Esophagus muscularis mucosa (tissue), 4 donors: Measurements from ENCODE around the gene UTP11. TPM values are rescaled to one million over a fixed set of nuclear protein-coding genes. Genes with fewer than 3 reads are reported as not detected.

ENCODE experiments used
- DNase-seq: peaks from one replicate; pipeline ENCODE4 v3.0.0-alpha.2; 2017; ENCODE audit errors: extremely low spot score
- H3K27ac ChIP-seq, 4 donors: fragments of 200-600 bp; sonication (generic); replicated peaks in 1 of 4; 1 replicate in 3 of 4; 2 replicates in 1 of 4; pipeline ENCODE4 v1.5.1; 2016 to 2019; ENCODE audit warnings: mild to moderate bottlenecking in 1 of 4
- H3K27me3 ChIP-seq, 4 donors: fragments of 200-600 bp; sonication (generic); one replicate each; pipeline versions ENCODE4 v1.5.1 to v1.6.0; 2016 to 2019
- H3K36me3 ChIP-seq, 4 donors: fragments of 200-600 bp; sonication (generic); one replicate each; pipeline ENCODE4 v1.5.1; 2016 to 2019
- H3K4me1 ChIP-seq, 4 donors: fragments of 200-600 bp; sonication (generic); one replicate each; pipeline ENCODE4 v1.5.1; 2016 to 2019
- H3K4me3 ChIP-seq, 4 donors: fragments of 200-600 bp; sonication (generic); 1 replicate in 2 of 4; 2 replicates in 2 of 4; pipeline ENCODE4 v1.5.1; 2016 to 2019; ENCODE audit warnings: mild to moderate bottlenecking in 4 of 4, moderate library complexity in 1 of 4
- H3K9me3 ChIP-seq, 4 donors: fragments of 200-600 bp; sonication (generic); 1 replicate in 3 of 4; 2 replicates in 1 of 4; pipeline ENCODE4 v1.5.1; 2016 to 2019
- EP300 ChIP-seq: sonication (generic); formaldehyde crosslinking; IDR thresholded peaks from one replicate; pipeline ENCODE4 v1.6.1; 2017; ENCODE audit warnings: antibody characterized with exemption
- POLR2A ChIP-seq: fragments of 450-650 bp; IDR thresholded peaks from one replicate; pipeline ENCODE4 v1.6.1; 2017; ENCODE audit warnings: antibody characterized with exemption, moderate library complexity, mild to moderate bottlenecking, low read depth
- POLR2AphosphoS5 ChIP-seq, 2 donors: sonication (generic); formaldehyde crosslinking; IDR thresholded peaks; one replicate each; pipeline ENCODE4 v1.6.1; 2017; ENCODE audit warnings: antibody characterized with exemption in 2 of 2
- WGBS: methylation state at CpG from one replicate; pipeline ENCODE4 v1.1.5; 2018; 5-methylcytosine and 5-hydroxymethylcytosine counted together
- intact Hi-C: fragments of 100-400 bp; cut with DNase I; formaldehyde crosslinking; loops from one replicate; pipeline ENCODE4 v1.15.1; 2023
- total RNA-seq, 4 donors: library from RNA; depleted of rRNA; stranded (reverse); fragments of >200 nt; gene quantifications; one replicate each; pipeline versions ENCODE4 v1.1.0 to v1.2.1, GENCODE V29; 2016
- TF ChIP-seq, protein P1 (sequence below), 3 experiments: fragments of 200-600 bp in 2 of 3; fragments of 450-650 bp in 1 of 3; sonication (generic) in 2 of 3; IDR thresholded peaks; one replicate each; pipeline ENCODE4 v1.5.1; 2017 to 2019; ENCODE audit warnings: antibody characterized with exemption in 3 of 3, mild to moderate bottlenecking in 2 of 3, moderate library complexity in 1 of 3

The UTP11 gene
- total RNA-seq, 4 donors from 2014 or later: 39.7 to 55.8 (median 42.4) TPM

DNA sequence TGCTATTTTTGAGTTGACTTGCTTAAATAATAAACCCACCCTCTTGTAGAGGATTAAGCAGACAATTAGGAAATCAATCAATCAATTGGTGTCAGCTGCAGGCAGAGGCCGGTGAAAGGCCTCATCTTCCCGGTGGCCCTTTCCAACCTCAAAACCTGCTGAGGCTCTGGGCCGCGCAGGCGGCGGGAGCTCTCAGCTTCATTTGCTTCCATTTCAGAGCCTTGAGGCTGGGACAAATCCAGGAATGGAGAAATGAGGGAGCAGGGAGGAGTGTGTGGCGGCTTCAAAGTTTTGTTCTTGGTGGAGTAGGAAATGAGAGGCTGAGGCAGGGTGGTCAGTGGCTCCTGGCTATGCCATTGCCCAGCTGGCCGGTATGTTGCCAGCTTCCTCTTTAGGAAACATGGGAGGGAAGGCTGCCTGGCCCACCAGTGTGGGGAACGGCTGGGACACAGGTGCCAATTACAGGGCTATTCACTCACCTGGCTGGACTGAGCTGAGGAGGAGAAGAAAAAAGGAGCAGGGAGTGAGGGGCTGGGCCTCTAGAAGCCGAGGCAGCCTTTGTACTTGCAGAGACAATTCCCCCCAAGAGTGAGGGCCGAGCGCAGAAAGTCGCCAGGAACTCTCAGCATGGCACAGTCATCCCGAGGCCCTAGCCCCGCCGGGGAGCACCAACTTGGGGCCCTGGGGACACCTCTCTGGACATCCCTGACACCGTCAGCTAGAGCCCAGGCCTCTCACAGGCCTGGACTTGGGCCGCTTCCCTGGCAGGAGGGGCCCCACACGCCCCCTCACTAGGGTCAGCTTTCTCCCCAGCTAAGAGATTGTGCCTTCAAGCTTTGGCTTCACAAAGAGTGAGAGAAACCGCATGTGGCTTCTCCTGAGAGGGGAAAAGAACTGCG, 29.7 kb downstream of the UTP11 start:
- Histone ChIP-seq H3K4me1 (peaks cover 20 to 29% (median 25%) of the 10 kb centered on the region in 4 donors), H3K27me3 (peaks cover 5 to 84% (median 46%) of the 10 kb centered on the region in 4 donors), H3K36me3 (no peaks in the 10 kb centered on the region), H3K4me3 (no peak overlapping the region), H3K9me3 (no peaks in the 10 kb centered on the region), H3K27ac (no peak overlapping the region)
- 88% methylated on average over 18 of the region's 21 CpGs for WGBS
- TF ChIP-seq EP300: no peak
- no peak for TF ChIP-seq POLR2AphosphoS5 (IDR thresholded peaks at IDR 0.05)
- no peak for TF ChIP-seq POLR2A
- TF ChIP-seq, protein P1, sequence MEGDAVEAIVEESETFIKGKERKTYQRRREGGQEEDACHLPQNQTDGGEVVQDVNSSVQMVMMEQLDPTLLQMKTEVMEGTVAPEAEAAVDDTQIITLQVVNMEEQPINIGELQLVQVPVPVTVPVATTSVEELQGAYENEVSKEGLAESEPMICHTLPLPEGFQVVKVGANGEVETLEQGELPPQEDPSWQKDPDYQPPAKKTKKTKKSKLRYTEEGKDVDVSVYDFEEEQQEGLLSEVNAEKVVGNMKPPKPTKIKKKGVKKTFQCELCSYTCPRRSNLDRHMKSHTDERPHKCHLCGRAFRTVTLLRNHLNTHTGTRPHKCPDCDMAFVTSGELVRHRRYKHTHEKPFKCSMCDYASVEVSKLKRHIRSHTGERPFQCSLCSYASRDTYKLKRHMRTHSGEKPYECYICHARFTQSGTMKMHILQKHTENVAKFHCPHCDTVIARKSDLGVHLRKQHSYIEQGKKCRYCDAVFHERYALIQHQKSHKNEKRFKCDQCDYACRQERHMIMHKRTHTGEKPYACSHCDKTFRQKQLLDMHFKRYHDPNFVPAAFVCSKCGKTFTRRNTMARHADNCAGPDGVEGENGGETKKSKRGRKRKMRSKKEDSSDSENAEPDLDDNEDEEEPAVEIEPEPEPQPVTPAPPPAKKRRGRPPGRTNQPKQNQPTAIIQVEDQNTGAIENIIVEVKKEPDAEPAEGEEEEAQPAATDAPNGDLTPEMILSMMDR (IDR thresholded peaks at IDR 0.05): no peak
- intact Hi-C loops: no loop called here
- DNase-seq: no peak

DNA sequence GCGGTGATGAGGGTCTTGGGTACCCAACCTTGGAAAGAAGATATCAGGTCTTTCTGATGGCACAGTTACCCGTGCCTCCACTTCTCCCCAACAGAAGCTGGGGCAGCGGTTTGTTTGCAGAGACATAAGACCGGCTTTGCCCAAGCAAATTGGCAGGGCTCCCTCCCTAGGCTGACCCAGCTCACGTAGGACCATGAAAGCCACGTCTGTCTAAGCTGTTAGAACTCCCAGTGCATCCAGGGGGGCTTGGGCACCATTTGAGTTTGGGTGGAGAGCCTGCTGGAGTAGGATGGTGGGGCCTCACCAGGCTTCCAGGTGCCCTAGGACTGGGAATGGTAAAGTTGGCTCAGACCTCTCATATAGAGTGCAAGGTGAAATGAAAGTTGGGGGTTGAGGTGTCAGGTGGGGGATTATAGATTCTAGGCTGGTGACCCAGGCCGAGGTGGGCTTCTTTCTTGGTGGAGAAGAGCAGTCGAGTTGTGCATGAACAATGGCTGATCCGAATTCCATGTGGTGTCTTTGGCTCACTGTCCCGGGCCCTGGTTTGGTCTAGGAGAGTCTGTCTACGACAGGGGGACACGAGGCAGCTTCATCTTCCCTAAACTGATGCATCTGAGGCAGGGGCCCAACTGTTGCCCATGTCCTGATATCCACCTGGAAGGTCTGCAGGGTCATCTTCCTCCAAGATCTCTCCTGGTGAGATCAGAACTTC, 30.7 kb downstream of the UTP11 start:
- H3K27ac ChIP-seq: no peak overlapping the region
- no peaks in the 10 kb centered on the region for H3K36me3 ChIP-seq
- 90% methylated on average over 9 of the region's 12 CpGs for WGBS
- H3K27me3 ChIP-seq: peaks cover 5 to 80% (median 46%) of the 10 kb centered on the region in 4 donors
- H3K4me1 ChIP-seq: peaks cover 29 to 40% (median 35%) of the 10 kb centered on the region in 4 donors
- TF ChIP-seq, protein P1 (IDR thresholded peaks at IDR 0.05): no peak
- no peak for TF ChIP-seq POLR2AphosphoS5 (IDR thresholded peaks at IDR 0.05)
- no peak for TF ChIP-seq POLR2A
- no peak for TF ChIP-seq EP300
- no peak overlapping the region for H3K4me3 ChIP-seq
- no peaks in the 10 kb centered on the region for H3K9me3 ChIP-seq
- intact Hi-C loops: no loop called here
- no peak for DNase-seq

DNA sequence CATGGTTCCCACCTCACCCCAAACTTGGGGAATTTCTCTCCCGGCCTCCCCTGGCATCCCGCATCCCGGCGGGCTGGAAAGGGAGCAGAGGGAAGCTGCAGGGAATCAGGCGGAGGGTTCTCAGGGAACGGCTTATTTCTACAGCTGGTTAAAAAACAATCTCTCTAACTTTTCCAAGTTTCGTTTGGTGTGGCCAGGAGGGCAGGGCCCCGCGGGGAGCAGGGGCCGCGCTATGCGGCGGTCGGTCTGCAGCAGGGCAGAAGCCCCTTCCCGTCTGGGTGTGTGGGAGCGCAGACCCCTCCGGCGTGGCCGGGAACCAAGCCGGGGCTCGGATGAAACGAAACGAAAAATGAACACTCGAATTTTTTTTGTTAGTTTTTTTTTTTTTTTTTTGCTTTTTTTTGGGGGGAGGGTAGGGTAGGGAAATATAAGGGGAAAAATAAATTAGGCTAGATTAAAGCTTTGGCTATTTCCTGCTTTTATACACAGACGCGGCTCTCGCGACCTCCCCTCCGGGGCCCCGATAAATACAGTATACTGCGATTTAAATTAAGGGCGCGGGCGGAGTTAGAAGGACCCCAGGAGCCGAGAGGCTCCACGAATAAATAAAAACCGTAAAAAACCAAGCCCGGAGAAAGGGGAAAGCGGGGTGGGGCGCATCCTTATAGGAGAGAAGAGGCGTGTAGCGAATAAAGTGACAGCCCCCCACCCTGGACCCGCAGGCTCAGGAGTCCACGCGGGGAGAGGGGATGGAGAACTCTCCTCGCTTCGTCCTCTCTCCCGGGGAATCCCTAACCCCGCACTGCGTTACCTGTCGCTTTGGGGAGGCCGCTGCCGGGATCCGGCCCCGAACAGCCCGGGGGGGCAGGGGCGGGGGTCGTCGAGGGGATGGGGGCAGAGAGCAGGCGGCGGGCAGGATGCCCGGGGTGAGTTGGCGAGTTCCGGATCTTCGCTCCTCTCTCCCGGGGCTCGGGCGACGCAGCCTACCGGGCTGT, 32.0 kb downstream of the UTP11 start:
- intact Hi-C loops: no loop called here
- H3K4me1 ChIP-seq: peaks cover 29 to 41% (median 36%) of the 10 kb centered on the region in 4 donors
- no peaks in the 10 kb centered on the region for H3K36me3 ChIP-seq
- H3K27me3 ChIP-seq: peaks cover 5 to 70% (median 45%) of the 10 kb centered on the region in 4 donors
- H3K27ac ChIP-seq: no peak overlapping the region
- TF ChIP-seq POLR2AphosphoS5 (IDR thresholded peaks at IDR 0.05): no peak
- TF ChIP-seq, protein P1 (IDR thresholded peaks at IDR 0.05): no peak
- TF ChIP-seq POLR2A: no peak
- no peak for TF ChIP-seq EP300
- H3K9me3 ChIP-seq: no peaks in the 10 kb centered on the region
- 7% methylated on average over 56 of the region's 70 CpGs for WGBS
- DNase-seq: no peak
- peak overlapping the region; percentile 3 to 80 (median 50) for H3K4me3 ChIP-seq
